GM18870 (cell line): Measurements from ENCODE around the gene MIX23.

ENCODE experiments used
- ATAC-seq: cut with Tn5 transposase; IDR thresholded peaks from one replicate; pipeline ENCODE4 v1.9.1; 2021; ENCODE audit warnings: moderate library complexity; ENCODE audit not compliant: unreplicated experiment

Gene MIX23

GRCh38 chr3:122353215-122353614, 29.8 kb downstream of the MIX23 start:
- no peak for ATAC-seq

- no peak for ATAC-seq
Measured at GRCh38 chr3:122351612-122352011, 31.4 kb downstream of the MIX23 start.

- ATAC-seq: no peak
Measured at GRCh38 chr3:122350814-122351418, 32.1 kb downstream of the MIX23 start.

GRCh38 chr3:122349171-122349570, 33.9 kb downstream of the MIX23 start:
- ATAC-seq: no peak

GRCh38 chr3:122343654-122344053, 39.4 kb downstream of the MIX23 start:
- ATAC-seq: no peak

- ATAC-seq: no peak
Measured at GRCh38 chr3:122342803-122343202, 40.2 kb downstream of the MIX23 start.

- ATAC-seq: no peak
Measured at GRCh38 chr3:122332551-122332950, 50.5 kb downstream of the MIX23 start.

GRCh38 chr3:122331886-122332285, 51.1 kb downstream of the MIX23 start:
- no peak for ATAC-seq

- ATAC-seq: no peak
Measured at GRCh38 chr3:122325769-122326168, 57.3 kb downstream of the MIX23 start.

GRCh38 chr3:122324871-122325323, 58.1 kb downstream of the MIX23 start, which contains the start of gene CSTA:
TSS of gene CSTA (plus strand) at chr3:122325248. CDS start at chr3:122325293, 45 bp downstream.
- no peak for ATAC-seq

GRCh38 chr3:122322095-122323075, 60.6 kb downstream of the MIX23 start:
- peak; percentile 82 for ATAC-seq

- ATAC-seq: no peak
Measured at GRCh38 chr3:122318620-122319019, 64.4 kb downstream of the MIX23 start.

- no peak for ATAC-seq
Measured at GRCh38 chr3:122316368-122316767, 66.7 kb downstream of the MIX23 start.

GRCh38 chr3:122315619-122316018, 67.4 kb downstream of the MIX23 start:
- ATAC-seq: no peak

GRCh38 chr3:122314228-122314876, 68.7 kb downstream of the MIX23 start:
- no peak for ATAC-seq

- ATAC-seq: no peak
Measured at GRCh38 chr3:122313281-122313680, 69.8 kb downstream of the MIX23 start.

- no peak for ATAC-seq
Measured at GRCh38 chr3:122312826-122313225, 70.2 kb downstream of the MIX23 start.

- ATAC-seq: no peak
Measured at GRCh38 chr3:122310361-122310760, 72.7 kb downstream of the MIX23 start.
